Raji (cell line): ENCODE results near the gene PKIG.

Source experiments
- POLR2A ChIP-seq: IDR thresholded peaks from 2 replicates; pipeline ENCODE4 v1.6.1; 2011; ENCODE audit warnings: low read depth, low read length, control low read depth; ENCODE audit not compliant: insufficient read depth

PKIG gene

GRCh38 chr20:44582311-44583025 lies at the start of gene PKIG:
Gene PKIG (plus strand): TSS chr20:44582579. CDS start chr20:44614557, 31,978 bp downstream.
- peak; percentile 50 for TF ChIP-seq POLR2A

- no peak for TF ChIP-seq POLR2A
These were observed 49.4 kb upstream of the PKIG start for GRCh38 chr20:44532981-44533331.

GRCh38 chr20:44533928-44534327 lies 48.5 kb upstream of the PKIG start:
- no peak for TF ChIP-seq POLR2A

- no peak for TF ChIP-seq POLR2A
These were observed 46.2 kb upstream of the PKIG start for GRCh38 chr20:44536175-44536574.

GRCh38 chr20:44537993-44538392 lies 44.4 kb upstream of the PKIG start:
- TF ChIP-seq POLR2A, result no peak

- no peak for TF ChIP-seq POLR2A
These were observed 41.5 kb upstream of the PKIG start for GRCh38 chr20:44540834-44541233.

- no peak for TF ChIP-seq POLR2A
These were observed 40.4 kb upstream of the PKIG start for GRCh38 chr20:44541992-44542391.

GRCh38 chr20:44542890-44543289 lies 39.5 kb upstream of the PKIG start:
- TF ChIP-seq POLR2A, result no peak

- no peak for TF ChIP-seq POLR2A
These were observed 39.0 kb upstream of the PKIG start for GRCh38 chr20:44543358-44543757.

- no peak for TF ChIP-seq POLR2A
These were observed 38.1 kb upstream of the PKIG start for GRCh38 chr20:44544263-44544662.

- no peak for TF ChIP-seq POLR2A
These were observed 35.0 kb upstream of the PKIG start for GRCh38 chr20:44547419-44547818.

GRCh38 chr20:44549123-44549522 lies 33.3 kb upstream of the PKIG start:
- no peak for TF ChIP-seq POLR2A

- TF ChIP-seq POLR2A, result no peak
These were observed 30.3 kb upstream of the PKIG start for GRCh38 chr20:44552050-44552449.

- TF ChIP-seq POLR2A, result no peak
These were observed 29.8 kb upstream of the PKIG start for GRCh38 chr20:44552568-44552949.

- TF ChIP-seq POLR2A, result no peak
These were observed 29.1 kb upstream of the PKIG start for GRCh38 chr20:44552950-44553908.

GRCh38 chr20:44559302-44559701 lies 23.1 kb upstream of the PKIG start:
- no peak for TF ChIP-seq POLR2A
